Stimulated activated CD8-positive, alpha-beta memory T cell treated with anti-CD3 and anti-CD28 coated beads, Interleukin-2, amount 100 ng/mL, for 1 hour (primary cell): Measurements from ENCODE around the gene NR5A2.

Source experiments
- DNase-seq, 2 donors: peaks; one replicate each; pipeline ENCODE4 v3.0.0-alpha.2; 2020; ENCODE audit warnings: low read depth in 2 of 2

The NR5A2 gene

DNA sequence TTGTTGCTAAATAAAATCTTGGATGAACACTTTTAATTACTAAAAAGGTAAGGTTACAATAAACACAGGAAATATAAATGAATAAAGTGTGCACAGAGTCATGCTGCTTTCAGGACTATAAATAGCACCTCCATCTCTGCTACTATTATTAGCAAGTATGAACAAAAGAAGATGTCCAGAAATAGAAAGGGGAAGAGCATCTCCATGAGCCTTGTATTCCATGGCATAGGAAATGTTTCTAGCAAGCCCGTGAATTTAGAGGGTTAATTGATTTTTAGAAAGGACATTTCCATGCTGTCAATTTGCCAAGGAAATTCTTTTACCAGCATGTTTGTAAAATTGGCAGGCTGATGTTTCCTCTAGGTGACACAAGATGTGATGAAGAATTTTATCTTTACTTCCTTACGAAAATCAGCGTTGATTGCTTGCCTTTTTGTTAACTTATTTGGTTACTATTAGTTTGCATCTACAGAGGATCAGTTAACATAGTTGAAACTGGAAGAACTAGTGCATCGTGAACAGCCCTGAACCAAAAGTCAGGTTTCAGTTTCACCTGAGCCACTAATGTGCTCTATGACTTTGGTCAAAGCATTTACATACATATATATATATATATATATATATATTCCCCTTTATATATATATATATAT is 45.3 kb downstream of the NR5A2 start:
- no peak for DNase-seq

DNA sequence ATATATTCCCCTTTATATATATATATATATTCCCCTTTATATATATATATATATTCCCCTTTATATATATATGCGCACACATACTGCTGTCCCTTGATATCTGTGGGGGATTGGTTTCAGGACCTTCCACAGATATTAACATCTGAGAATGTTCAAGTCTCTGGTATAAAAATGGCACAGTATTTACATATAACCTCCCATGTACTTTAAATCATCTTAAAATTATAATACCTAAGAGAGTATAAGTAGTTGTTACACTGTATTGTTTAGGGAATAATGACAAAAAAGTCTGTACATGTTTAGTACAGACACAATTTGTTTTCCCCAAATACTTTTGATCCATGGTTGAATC is 45.8 kb downstream of the NR5A2 start:
- no peak for DNase-seq

GRCh38 chr1:200075522-200075921 is 48.0 kb downstream of the NR5A2 start:
- DNase-seq: no peak

- no peak for DNase-seq
Observed at GRCh38 chr1:200075938-200076546, 48.5 kb downstream of the NR5A2 start.

DNA sequence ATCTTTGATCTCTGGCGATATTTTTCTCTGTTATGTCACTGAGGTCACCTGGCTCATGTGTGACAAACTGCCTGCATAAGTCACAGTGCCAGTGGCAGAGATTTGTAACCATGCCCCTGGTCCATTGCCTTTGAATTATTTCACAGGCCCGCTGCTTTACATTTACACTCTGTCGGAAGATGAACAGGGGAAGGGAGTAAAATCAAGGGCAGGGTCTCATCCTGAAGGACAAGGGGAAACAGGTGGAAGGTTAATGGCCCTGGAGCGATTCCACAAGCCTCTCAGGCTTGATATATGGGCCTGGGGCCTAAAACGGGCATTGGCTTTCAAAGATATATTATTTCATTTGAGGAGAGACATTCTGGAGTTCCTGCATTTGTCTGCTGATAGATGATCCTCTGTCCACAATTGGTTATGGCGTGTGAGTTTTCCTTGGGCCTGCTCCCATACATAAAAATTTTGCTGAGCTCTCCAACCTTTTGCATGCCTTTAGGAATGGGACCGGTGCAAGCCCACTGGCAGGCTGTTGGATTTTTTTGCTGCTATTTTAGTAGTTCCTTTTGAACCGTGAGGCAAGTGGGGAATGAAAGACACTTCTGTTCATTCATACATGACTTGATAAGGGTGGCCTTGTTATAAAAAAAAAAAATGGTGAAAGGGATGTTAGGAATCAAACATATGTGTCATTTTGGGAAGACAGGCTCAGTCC is 51.9 kb downstream of the NR5A2 start:
- no peak for DNase-seq

- no peak for DNase-seq
Observed at GRCh38 chr1:200081151-200081968, 53.9 kb downstream of the NR5A2 start.

- no peak for DNase-seq
Observed at GRCh38 chr1:200081969-200082245, 54.4 kb downstream of the NR5A2 start.

GRCh38 chr1:200082329-200082728 is 54.8 kb downstream of the NR5A2 start:
- no peak for DNase-seq

DNA sequence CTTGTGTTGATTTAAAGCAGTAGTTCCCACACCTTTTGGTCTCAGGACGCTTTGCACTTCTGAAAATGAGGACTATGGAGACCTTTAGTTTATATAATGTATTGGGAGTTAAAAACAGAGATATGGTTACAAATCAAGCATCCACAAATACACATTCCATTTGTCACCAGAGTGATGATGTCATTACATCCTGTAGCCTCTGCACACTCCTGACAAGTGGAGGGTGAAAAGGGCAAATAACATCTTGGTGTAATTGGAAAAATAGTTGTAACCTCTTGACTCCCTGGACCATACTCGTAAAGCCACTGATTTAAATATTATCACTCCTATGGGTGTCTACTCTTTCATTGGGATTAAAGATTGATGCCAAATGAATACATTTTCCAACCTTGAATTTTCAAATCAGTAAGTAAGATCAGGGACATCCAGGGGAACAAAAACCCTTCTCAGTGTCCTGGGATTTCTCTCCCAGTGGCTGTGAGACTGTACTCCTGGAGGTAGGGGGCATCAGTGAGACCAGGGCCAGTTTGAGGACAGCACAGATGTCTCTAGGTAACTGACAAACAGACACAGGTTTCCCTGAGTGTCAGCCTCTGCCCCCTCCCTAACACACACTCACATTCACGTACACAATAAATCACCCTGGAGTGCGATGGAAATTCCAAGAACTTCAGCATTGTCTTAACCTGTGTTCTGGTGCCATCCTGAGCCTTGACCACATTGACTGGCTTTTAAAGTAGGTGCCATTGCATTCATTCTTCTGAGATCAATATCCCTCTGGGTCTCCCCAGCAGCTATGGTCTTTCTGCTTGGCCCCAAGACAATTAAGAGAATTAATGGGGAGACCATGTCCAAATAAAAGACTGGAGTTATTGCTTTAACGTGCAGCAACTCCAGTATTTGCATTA is 63.0 kb downstream of the NR5A2 start:
- DNase-seq: no peak

- DNase-seq: no peak
Observed at GRCh38 chr1:200095057-200095577, 67.6 kb downstream of the NR5A2 start.

GRCh38 chr1:200096774-200097173 is 69.3 kb downstream of the NR5A2 start:
- no peak for DNase-seq

DNA sequence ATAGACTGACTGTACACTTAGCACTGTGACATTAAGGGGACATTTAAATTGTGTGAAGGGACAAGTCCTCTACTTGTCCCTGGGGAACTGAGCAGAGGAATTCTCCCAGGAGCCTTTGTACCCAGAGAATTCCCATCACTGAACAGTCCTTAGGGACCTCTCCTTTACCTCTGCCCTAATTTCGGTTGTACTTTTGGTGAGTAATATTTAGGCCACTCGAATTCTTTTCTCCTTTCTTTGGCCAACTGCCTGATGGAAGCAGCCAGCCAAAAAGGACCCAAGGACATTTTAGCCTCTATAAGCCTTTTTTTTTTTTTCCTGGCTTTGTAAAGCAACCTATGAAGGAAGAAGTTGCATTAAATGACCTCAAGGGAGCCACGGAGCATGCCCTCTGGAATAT is 71.5 kb downstream of the NR5A2 start:
- no peak for DNase-seq

- no peak for DNase-seq
Observed at GRCh38 chr1:200103966-200104583, 76.6 kb downstream of the NR5A2 start.

DNA sequence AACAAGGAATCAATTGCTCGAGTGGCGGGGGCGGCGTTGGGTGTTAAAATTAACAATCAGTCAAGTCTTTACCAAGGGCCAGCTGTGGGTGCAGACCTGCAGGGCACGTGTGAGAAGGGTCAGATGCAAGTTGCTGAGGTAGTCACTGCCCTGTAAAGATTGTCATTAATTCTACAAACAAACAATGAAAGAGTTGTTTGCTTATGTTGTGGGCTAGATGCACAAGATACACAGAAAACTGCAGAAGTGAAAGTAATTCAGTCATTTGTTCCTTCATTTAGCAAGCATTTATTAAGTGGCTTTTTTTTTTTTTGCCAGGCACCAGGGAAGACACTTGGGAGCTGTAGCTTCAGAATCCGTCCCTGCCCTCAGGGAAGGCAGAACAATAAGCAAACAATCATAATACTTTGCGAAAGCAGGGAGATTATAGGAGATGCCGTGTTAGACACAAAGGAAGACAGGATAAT is 79.5 kb downstream of the NR5A2 start:
- DNase-seq: no peak

- DNase-seq: no peak
Observed at GRCh38 chr1:200108659-200109058, 81.1 kb downstream of the NR5A2 start.

- no peak for DNase-seq
Observed at GRCh38 chr1:200112290-200112689, 84.8 kb downstream of the NR5A2 start.

GRCh38 chr1:200115532-200115931 is 88.0 kb downstream of the NR5A2 start:
- DNase-seq: no peak

- no peak for DNase-seq
Observed at GRCh38 chr1:200116324-200116723, 88.8 kb downstream of the NR5A2 start.

DNA sequence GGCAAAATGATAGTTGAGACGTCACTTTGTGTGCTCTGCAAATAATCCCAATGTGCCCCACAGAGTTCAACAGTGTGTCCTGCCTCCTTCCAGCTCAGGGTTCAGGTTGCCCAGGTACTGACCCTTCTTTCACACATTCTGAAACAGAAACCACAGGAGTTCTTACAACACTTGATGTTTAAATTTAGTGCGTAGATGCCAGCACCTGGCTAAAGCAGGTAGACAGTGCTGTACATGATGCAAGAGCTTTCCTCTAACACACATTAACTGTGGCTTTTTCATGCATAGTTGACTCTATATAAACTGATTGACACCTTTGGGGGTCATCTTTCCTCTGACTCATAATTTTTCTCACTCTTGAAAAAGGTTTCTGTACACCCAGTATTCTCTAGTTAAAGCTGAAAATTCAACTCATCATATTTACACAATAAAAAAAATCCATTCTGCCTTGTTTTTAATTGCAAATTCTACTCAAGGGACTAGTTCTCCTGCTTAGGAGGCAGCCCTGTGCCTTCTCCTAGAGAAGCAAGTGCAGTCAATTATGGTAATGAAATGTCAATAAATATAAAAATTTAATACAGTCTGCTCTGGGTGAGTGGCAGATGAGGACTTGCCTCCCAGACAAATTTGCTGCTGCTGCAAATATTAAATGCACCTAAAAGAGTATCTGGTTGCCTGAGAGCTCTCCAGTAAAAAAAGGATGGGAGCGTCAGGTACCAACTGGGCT is 91.4 kb downstream of the NR5A2 start:
- no peak for DNase-seq

- DNase-seq: no peak
Observed at GRCh38 chr1:200121421-200121820, 93.9 kb downstream of the NR5A2 start.
